Prostate gland (tissue), 2 donors: Measurements from ENCODE around the gene GPD1L.

Source experiments
- POLR2A ChIP-seq: fragments of 450-650 bp; IDR thresholded peaks from one replicate; pipeline ENCODE4 v1.6.1; 2016; ENCODE audit warnings: antibody characterized with exemption, mild to moderate bottlenecking
- POLR2AphosphoS5 ChIP-seq: sonication (generic); formaldehyde crosslinking; IDR thresholded peaks from one replicate; pipeline ENCODE4 v1.6.1; 2017; ENCODE audit warnings: antibody characterized with exemption
- TF ChIP-seq, protein P1 (sequence below), 4 experiments: fragments of 200-600 bp in 2 of 4; fragments of 450-650 bp in 2 of 4; sonication (generic) in 2 of 4; IDR thresholded peaks; 1 replicate in 3 of 4; 2 replicates in 1 of 4; pipeline ENCODE4 v1.5.1; 2016 to 2019; ENCODE audit warnings: antibody characterized with exemption in 4 of 4, mild to moderate bottlenecking in 2 of 4, moderate library complexity in 2 of 4

GRCh38 chr3:32143849-32144757 lies 37.7 kb downstream of the GPD1L start:
- TF ChIP-seq, protein P1, sequence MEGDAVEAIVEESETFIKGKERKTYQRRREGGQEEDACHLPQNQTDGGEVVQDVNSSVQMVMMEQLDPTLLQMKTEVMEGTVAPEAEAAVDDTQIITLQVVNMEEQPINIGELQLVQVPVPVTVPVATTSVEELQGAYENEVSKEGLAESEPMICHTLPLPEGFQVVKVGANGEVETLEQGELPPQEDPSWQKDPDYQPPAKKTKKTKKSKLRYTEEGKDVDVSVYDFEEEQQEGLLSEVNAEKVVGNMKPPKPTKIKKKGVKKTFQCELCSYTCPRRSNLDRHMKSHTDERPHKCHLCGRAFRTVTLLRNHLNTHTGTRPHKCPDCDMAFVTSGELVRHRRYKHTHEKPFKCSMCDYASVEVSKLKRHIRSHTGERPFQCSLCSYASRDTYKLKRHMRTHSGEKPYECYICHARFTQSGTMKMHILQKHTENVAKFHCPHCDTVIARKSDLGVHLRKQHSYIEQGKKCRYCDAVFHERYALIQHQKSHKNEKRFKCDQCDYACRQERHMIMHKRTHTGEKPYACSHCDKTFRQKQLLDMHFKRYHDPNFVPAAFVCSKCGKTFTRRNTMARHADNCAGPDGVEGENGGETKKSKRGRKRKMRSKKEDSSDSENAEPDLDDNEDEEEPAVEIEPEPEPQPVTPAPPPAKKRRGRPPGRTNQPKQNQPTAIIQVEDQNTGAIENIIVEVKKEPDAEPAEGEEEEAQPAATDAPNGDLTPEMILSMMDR (IDR thresholded peaks at IDR 0.05): peak; percentile 69 to 86 (median 80)
- TF ChIP-seq POLR2A (no peak), POLR2AphosphoS5 (peak; percentile 45)
